Measurements from ENCODE around the gene OBSCN.

- no peak for TF ChIP-seq SIN3A (IDR thresholded peaks at IDR 0.05; ENCODE audit: borderline replicate concordance, insufficient read depth, low read length)
- no peak for TF ChIP-seq POLR2AphosphoS5 (IDR thresholded peaks at IDR 0.05; ENCODE audit: low read depth, low read length)
Observed at GRCh38 chr1:228283476-228284147, 75.8 kb downstream of the OBSCN start.
